ENCODE measurements around the gene ZNF507. TPM values are rescaled to one million over a fixed set of nuclear protein-coding genes. Genes with fewer than 3 reads are reported as not detected.

ZNF507 gene
- total RNA-seq, 1 experiment from 2014 or later: 31.1 TPM

GRCh38 chr19:32358321-32358720 is 12.9 kb downstream of the ZNF507 start:
- Histone ChIP-seq H2AK5ac (ENCODE audit: insufficient read length, low read length) (no peak overlapping the region), H3K23me2 (ENCODE audit: insufficient read length, low read depth, low read length, poor library complexity, severe bottlenecking) (no peaks in the 10 kb centered on the region), H2BK15ac (ENCODE audit: low read depth, low read length) (no peak overlapping the region), H4K8ac (replicated peaks; ENCODE audit: insufficient read length, low read depth, low read length) (no peak overlapping the region), H2AFZ (ENCODE audit: low read length) (no peak overlapping the region), H2BK20ac (ENCODE audit: low read depth, low read length, poor library complexity, severe bottlenecking) (no peak overlapping the region), H3K18ac (ENCODE audit: insufficient read length, low read depth, low read length) (no peak overlapping the region), H4K20me1 (ENCODE audit: control insufficient read depth, insufficient read depth, insufficient read length) (no peaks in the 10 kb centered on the region), H3K27ac (ENCODE audit: insufficient read length, low read depth, low read length) (no peak overlapping the region), H3K9me3 (ENCODE audit: control insufficient read depth, low read depth, low read length) (no peaks in the 10 kb centered on the region), H3K4ac (ENCODE audit: low read depth, low read length) (no peak overlapping the region), H3K4me1 (ENCODE audit: insufficient read depth, low read length) (no peaks in the 10 kb centered on the region), H3T11ph (ENCODE audit: low read length) (no peak overlapping the region), H3K56ac (ENCODE audit: insufficient read length, low read depth, low read length) (no peak overlapping the region), H3K27me3 (ENCODE audit: insufficient read depth, low read length) (no peaks in the 10 kb centered on the region), H3K9ac (ENCODE audit: extremely low read depth, insufficient read length, low read length) (no peak overlapping the region), H2BK120ac (ENCODE audit: low read depth, low read length, poor library complexity, severe bottlenecking) (no peak overlapping the region), H3K79me2 (ENCODE audit: insufficient read depth, low read length) (no peaks in the 10 kb centered on the region), H3K79me1 (ENCODE audit: insufficient read depth, low read depth, low read length, poor library complexity, severe bottlenecking) (no peaks in the 10 kb centered on the region), H3K23ac (ENCODE audit: insufficient read length, low read depth, low read length) (no peak overlapping the region), H2BK5ac (ENCODE audit: insufficient read length, low read length) (no peak overlapping the region), H3K14ac (ENCODE audit: insufficient read depth, low read length) (no peak overlapping the region), H3K4me2 (ENCODE audit: insufficient read depth, insufficient read length, low read length) (no peak overlapping the region), H4K5ac (ENCODE audit: insufficient read length, low read depth, low read length) (no peak overlapping the region), H2BK12ac (ENCODE audit: insufficient read length, low read depth, low read length) (no peak overlapping the region), H4K91ac (ENCODE audit: insufficient read length, low read depth, low read length) (no peak overlapping the region)
- Mint-ChIP-seq H3K9me3 (no peaks in the 10 kb centered on the region; a peak in 1 of 5 replicates), H3K27me3 (ENCODE audit: low read depth) (no peaks in the 10 kb centered on the region), H3K4me1 (no peaks in the 10 kb centered on the region), H3K27ac (no peak overlapping the region), H3K36me3 (ENCODE audit: insufficient read depth in 1 of 3, low read depth in 3 of 3) (peaks cover 42 to 83% (median 71%) of the 10 kb centered on the region in 3 experiments; a peak in 6 of 7 replicates), H3K4me3 (no peak overlapping the region)
- WGBS (ENCODE audit: extremely low coverage, insufficient read length, low lambda C conversion rate): no CpG with 5 or more reads among the region's 5 CpGs
- DNase-seq: no peak
- TF ChIP-seq CTCF (conservative IDR thresholded peaks at IDR 0.05): no peak

Data from H9 (cell line).